ENCODE data around the gene SSNA1. TPM values are rescaled to one million over a fixed set of nuclear protein-coding genes. Genes with fewer than 3 reads are reported as not detected.

The SSNA1 gene
- total RNA-seq, 1 donor from 2014 or later = 47.0 TPM

DNA sequence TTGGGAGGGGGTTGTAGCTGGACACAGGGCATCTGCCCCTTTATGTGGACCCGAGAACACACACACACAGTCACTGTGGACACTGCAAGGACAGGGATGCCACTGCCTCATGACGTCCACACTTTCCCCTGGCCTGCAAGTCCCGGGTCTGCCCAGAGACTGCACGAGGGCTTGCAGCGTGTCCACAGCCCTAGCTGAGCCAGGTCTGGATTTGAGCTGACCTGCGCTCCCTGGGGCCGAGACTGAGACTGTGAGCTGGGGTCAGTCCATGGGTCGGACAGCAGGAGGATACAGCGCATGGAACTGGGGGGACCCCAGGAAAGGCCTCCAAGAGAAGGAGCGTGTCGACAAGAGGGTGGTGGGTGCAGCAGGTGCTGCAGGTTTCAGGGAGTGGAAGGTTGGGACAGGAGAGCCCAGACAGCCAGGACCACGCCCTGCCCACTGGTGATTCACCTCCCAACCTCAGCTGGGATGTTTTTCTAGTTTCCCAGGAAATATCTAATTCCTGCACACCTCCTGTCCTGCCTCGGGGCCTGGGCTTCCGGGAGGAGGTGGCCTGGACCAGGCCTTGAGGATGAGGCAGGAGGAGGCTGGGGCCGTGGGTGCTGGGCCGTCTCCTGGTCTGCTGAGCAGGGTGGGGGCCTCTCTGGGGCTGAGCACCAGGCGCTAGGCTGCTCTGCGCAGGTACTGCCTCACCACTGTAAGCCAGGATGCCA lies 38.0 kb downstream of the SSNA1 start:
- peaks cover 45 to 48% (median 46%) of the 10 kb centered on the region in 3 donors for H3K27me3 ChIP-seq (ENCODE audit: control insufficient read depth in 3 of 3, insufficient read depth in 3 of 3, low read length in 3 of 3)
- H3K27ac ChIP-seq (ENCODE audit: low read depth, low read length) = no peak overlapping the region
- H3K4me1 ChIP-seq (ENCODE audit: control insufficient read depth in 3 of 3, insufficient read depth in 3 of 3, low read length in 3 of 3) = peaks cover 11 to 24% (median 12%) of the 10 kb centered on the region in 3 donors
- no peaks in the 10 kb centered on the region for H3K9me3 ChIP-seq (ENCODE audit: control insufficient read depth in 3 of 3, low read length in 3 of 3)
- H3K36me3 ChIP-seq (ENCODE audit: control insufficient read depth in 3 of 3, insufficient read depth in 3 of 3, low read length in 3 of 3) = no peaks in the 10 kb centered on the region
- H3K9ac ChIP-seq (ENCODE audit: low read depth in 1 of 3, low read length in 3 of 3) = peak overlapping the region in 1 of 3 donors; percentile 50
- no peak overlapping the region for H3K4me3 ChIP-seq (ENCODE audit: low read length in 3 of 3)

DNA sequence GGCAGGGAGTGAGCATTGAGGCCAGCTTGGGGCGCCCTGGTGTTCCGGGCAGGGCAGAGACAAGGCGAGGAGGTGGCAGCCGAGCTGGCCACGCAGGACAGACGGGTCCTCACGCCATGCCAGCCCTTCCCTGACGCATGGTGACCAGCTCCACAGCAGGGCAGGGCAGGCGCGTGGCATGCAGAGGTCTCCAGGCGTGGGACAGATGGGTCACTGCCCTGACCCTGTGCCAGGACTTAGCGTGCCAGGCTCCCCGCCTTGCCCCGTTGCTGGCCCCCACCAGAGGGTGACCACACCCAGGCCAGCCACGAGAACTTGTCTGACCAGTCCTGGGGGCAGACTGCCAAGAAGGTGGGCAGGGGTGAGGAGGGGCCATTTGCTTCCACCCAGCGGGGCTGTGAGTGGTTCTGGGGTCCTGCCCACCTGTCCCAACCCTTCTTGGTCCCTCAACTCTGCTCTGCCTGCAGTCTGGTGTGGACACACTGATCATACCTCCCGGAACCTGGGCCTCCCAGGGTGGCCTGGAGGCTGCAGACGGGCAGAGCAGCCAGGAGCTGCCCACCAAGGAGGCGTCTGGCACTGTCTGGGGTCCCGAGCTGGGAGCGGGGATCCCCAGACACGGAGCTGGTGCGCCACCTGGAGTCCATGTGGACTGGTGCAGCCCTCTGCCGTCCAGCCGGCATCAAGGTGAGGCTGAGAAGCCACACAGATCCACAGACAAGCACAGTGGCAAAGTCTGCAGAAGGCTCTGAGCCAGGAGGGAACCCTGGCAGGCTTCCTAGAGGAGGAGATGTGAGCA lies 38.8 kb downstream of the SSNA1 start, which contains the start of gene RNF224:
TSS of gene RNF224 (plus strand) at position 449 of the 799 bp plus-strand sequence. CDS start 834 bp downstream, outside the sequence.
- H3K9ac ChIP-seq (ENCODE audit: low read depth in 1 of 3, low read length in 3 of 3) = peak within 1 kb of the TSS in 1 of 3 donors; percentile 50

DNA sequence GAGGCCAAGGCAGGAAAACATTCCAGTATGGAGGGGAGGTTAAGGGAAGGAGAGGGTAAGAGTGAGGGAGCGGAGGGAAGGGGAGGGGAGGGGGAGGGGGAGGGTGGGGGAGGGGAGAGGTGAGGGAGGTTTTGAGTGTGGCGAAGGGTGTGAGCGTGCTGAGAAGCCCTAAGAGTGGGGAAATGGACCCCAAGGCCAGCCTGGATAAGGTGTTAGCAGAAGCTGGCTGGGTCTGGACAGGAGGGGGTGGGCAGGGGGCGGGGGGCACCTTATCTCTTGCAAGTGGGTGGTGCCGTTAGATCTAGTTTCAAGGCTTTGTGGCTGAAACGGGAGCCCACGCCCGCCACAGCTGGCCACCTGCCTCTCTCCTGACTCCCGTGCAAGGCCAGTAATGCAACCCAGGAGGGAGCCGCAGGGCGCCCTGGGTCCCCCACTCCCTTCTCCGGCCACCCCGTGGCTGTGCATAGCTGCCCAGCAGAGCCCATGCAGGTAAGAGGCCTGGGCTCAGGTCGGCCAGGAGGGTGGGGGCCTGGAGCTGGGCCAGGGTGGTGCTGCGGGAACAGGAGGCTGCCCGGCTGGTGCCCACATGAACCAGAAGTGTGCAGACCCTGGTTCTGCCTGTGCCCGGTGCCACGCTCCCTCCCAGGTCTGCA lies 39.5 kb downstream of the SSNA1 start:
- Histone ChIP-seq H3K36me3 (ENCODE audit: control insufficient read depth in 3 of 3, insufficient read depth in 3 of 3, low read length in 3 of 3) (no peaks in the 10 kb centered on the region), H3K27me3 (ENCODE audit: control insufficient read depth in 3 of 3, insufficient read depth in 3 of 3, low read length in 3 of 3) (peaks cover 48 to 57% (median 54%) of the 10 kb centered on the region in 3 donors)

More for the DNA sequence above, 38.8 kb downstream of the SSNA1 start, which contains the start of gene RNF224:
- Histone ChIP-seq H3K4me3 (ENCODE audit: low read length in 3 of 3) (no peak within 1 kb of the TSS), H3K4me1 (ENCODE audit: control insufficient read depth in 3 of 3, insufficient read depth in 3 of 3, low read length in 3 of 3) (peaks cover 11 to 24% (median 12%) of the 10 kb centered on the region in 3 donors), H3K36me3 (ENCODE audit: control insufficient read depth in 3 of 3, insufficient read depth in 3 of 3, low read length in 3 of 3) (no peaks in the 10 kb centered on the region), H3K27ac (ENCODE audit: low read depth, low read length) (no peak within 1 kb of the TSS), H3K27me3 (ENCODE audit: control insufficient read depth in 3 of 3, insufficient read depth in 3 of 3, low read length in 3 of 3) (peaks cover 48 to 53% (median 51%) of the 10 kb centered on the region in 3 donors), H3K9me3 (ENCODE audit: control insufficient read depth in 3 of 3, low read length in 3 of 3) (no peaks in the 10 kb centered on the region)

DNA sequence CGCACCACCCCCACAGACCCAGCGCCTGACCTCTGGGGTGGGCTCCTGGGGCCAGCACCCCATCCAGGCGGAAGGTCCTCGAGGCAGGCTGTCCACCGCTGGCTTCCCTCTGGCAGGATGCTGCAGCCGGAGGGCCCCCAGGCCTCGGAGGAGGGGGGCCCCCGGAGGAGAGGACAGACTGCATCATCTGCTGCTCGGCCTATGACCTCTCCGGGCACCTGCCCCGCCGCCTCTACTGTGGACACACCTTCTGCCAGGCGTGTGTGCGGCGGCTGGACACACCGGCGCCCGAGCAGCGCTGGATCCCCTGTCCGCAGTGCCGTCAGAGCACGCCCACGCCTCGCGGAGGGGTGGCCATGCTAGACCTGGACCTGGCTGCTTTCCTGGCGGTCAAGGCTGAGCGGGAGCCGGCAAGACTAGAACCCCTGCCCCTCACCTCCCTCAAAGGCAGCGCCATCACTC lies 40.1 kb downstream of the SSNA1 start:
- Histone ChIP-seq H3K9ac (ENCODE audit: low read depth in 1 of 3, low read length in 3 of 3) (no peak overlapping the region), H3K4me1 (ENCODE audit: control insufficient read depth in 3 of 3, insufficient read depth in 3 of 3, low read length in 3 of 3) (peaks cover 5 to 17% (median 6%) of the 10 kb centered on the region in 3 donors), H3K27me3 (ENCODE audit: control insufficient read depth in 3 of 3, insufficient read depth in 3 of 3, low read length in 3 of 3) (peaks cover 48 to 59% (median 57%) of the 10 kb centered on the region in 3 donors), H3K4me3 (ENCODE audit: low read length in 3 of 3) (no peak overlapping the region), H3K9me3 (ENCODE audit: control insufficient read depth in 3 of 3, low read length in 3 of 3) (no peaks in the 10 kb centered on the region), H3K27ac (ENCODE audit: low read depth, low read length) (no peak overlapping the region), H3K36me3 (ENCODE audit: control insufficient read depth in 3 of 3, insufficient read depth in 3 of 3, low read length in 3 of 3) (no peaks in the 10 kb centered on the region)

More for the DNA sequence above, 39.5 kb downstream of the SSNA1 start:
- no peak overlapping the region for H3K9ac ChIP-seq (ENCODE audit: low read depth in 1 of 3, low read length in 3 of 3)
- H3K9me3 ChIP-seq (ENCODE audit: control insufficient read depth in 3 of 3, low read length in 3 of 3) = no peaks in the 10 kb centered on the region
- no peak overlapping the region for H3K4me3 ChIP-seq (ENCODE audit: low read length in 3 of 3)
- peaks cover 6 to 19% (median 7%) of the 10 kb centered on the region in 3 donors for H3K4me1 ChIP-seq (ENCODE audit: control insufficient read depth in 3 of 3, insufficient read depth in 3 of 3, low read length in 3 of 3)
- no peak overlapping the region for H3K27ac ChIP-seq (ENCODE audit: low read depth, low read length)

DNA sequence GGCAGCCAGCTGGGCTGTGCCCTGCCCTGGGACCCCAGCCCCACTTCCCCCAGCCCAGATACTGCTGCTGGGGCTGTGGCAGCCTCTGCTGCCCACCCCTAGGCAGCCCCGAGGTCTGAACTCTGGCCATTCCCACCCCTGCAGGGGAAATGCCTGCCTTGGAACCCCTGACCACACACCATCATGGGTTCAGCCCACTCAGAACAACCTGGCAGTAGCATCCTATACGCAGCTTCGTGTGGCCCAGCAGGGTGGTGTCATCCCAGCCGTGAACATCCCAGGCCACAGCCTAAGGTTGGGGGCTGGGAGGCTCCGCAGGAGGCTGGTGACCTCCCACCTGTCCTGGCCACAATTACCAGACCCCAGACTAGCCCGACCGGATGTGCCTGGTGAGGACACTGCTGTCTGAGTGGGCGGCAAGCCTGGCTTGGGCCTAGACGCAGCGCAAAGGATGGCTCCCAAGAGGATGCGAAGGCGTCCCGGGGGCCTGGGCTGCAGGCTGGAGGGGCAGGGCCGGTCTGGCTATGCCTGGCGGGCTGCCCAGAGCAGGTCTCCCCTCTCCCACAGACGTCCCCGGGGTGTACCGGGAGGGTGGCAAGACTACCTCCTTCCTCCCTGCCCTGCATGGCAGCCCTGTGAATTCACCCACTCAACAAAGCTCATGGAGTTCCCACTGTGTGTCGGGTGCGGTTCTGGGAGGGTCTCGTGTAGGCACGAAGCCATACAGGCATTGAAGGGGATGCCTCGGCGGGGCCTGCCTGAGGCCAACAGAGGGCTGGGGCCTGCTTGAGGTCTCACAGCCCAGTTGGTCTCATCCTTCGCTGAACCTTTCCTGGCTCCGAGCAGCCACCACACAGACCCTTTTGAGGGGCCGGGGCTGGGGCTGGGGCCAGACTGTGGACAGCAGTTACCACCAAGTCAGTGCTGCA lies 40.8 kb downstream of the SSNA1 start:
- no peak overlapping the region for H3K27ac ChIP-seq (ENCODE audit: low read depth, low read length)
- no peak overlapping the region for H3K4me3 ChIP-seq (ENCODE audit: low read length in 3 of 3)
- no peaks in the 10 kb centered on the region for H3K36me3 ChIP-seq (ENCODE audit: control insufficient read depth in 3 of 3, insufficient read depth in 3 of 3, low read length in 3 of 3)
- H3K27me3 ChIP-seq (ENCODE audit: control insufficient read depth in 3 of 3, insufficient read depth in 3 of 3, low read length in 3 of 3) = peaks cover 48 to 62% (median 60%) of the 10 kb centered on the region in 3 donors
- peaks cover 0 to 13% (median under 1%) of the 10 kb centered on the region in 3 donors for H3K4me1 ChIP-seq (ENCODE audit: control insufficient read depth in 3 of 3, insufficient read depth in 3 of 3, low read length in 3 of 3)
- no peak overlapping the region for H3K9ac ChIP-seq (ENCODE audit: low read depth in 1 of 3, low read length in 3 of 3)
- H3K9me3 ChIP-seq (ENCODE audit: control insufficient read depth in 3 of 3, low read length in 3 of 3) = no peaks in the 10 kb centered on the region

DNA sequence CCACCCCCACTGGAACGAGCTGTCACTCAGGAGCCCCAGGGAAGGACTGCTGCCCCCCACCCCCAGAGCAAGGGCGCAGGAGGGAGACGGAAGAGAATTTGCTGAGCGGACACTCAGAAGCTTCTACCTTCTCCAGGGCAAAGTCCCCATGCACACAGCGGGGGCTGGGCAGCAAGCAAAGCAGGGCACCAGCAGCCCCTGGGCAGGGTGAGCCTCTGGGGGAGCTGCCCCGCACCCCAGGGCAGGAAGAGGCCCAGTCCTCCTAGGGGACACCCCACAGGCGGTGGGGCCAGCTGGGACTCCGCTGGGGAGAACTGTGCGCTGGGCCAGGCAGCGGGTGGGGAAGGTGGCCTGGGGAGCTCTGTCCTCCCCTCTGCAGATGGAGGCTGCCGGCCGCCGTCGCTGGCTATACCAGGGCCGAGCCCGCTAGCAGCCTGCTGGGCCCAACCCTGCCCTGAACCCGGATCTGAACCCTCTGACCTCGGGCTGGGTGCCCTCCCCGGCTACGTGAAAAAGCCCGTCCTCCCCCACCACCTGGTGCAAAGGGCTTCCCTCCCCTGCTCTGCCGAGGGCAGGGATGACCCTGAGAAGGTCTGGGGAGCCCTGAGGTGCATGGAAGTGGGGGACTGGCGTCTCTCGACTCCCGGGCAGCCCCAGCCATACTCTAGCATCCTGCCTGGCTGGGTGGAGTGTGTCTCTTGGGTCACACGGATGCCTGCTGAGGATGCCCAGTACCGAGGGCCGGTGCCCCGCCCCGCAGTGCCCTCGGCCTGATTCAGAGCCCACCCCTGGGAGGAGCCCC lies 41.6 kb downstream of the SSNA1 start:
- Histone ChIP-seq H3K27ac (ENCODE audit: low read depth, low read length) (no peak overlapping the region), H3K9me3 (ENCODE audit: control insufficient read depth in 3 of 3, low read length in 3 of 3) (no peaks in the 10 kb centered on the region), H3K36me3 (ENCODE audit: control insufficient read depth in 3 of 3, insufficient read depth in 3 of 3, low read length in 3 of 3) (no peaks in the 10 kb centered on the region), H3K9ac (ENCODE audit: low read depth in 1 of 3, low read length in 3 of 3) (no peak overlapping the region), H3K4me1 (ENCODE audit: control insufficient read depth in 3 of 3, insufficient read depth in 3 of 3, low read length in 3 of 3) (peaks cover 0 to 8% (median 0%) of the 10 kb centered on the region in 3 donors), H3K4me3 (ENCODE audit: low read length in 3 of 3) (no peak overlapping the region), H3K27me3 (ENCODE audit: control insufficient read depth in 3 of 3, insufficient read depth in 3 of 3, low read length in 3 of 3) (peaks cover 48 to 68% (median 67%) of the 10 kb centered on the region in 3 donors)

DNA sequence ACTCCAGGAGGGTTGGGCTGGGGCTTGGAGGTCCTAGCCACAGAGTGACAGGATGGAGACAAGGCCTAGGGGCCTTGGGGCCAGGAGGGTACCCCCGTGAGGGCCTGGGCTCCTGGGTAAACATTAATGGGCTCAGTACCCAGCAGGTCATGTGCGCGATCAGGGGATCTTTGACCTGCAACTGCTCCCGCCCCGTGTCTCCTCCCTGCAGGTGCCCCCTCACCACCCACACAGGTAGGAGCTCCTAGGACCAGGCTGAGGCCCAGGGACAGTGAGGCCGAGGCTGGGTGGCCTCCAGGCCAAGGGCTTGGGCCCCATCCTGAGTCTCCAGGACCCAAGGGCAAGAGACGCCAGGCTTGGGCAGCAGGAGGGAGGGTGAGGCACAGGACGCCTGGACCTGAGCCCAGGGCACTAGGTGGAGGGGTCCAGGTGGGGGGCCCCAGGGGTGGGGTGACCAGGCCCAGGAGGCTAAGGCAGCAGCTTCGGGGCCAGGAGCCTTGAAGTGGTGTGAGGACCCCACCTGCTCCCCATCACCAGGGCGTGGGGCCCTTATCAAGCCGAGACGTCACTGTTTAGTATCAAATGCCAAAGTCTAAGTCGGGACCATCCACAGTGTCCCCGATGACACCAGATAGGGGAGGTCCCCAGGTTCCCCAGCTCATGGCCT lies 42.4 kb downstream of the SSNA1 start, which contains the start of gene SLC34A3:
TSS of gene SLC34A3 (plus strand) at position 197 of the 667 bp plus-strand sequence. CDS start 802 bp downstream, outside the sequence.
- H3K4me3 ChIP-seq (ENCODE audit: low read length in 3 of 3) = no peak within 1 kb of the TSS
- H3K9ac ChIP-seq (ENCODE audit: low read depth in 1 of 3, low read length in 3 of 3) = no peak within 1 kb of the TSS
- H3K4me1 ChIP-seq (ENCODE audit: control insufficient read depth in 3 of 3, insufficient read depth in 3 of 3, low read length in 3 of 3) = peaks cover under 1 to 15% (median 3%) of the 10 kb centered on the region in 3 donors
- no peak within 1 kb of the TSS for H3K27ac ChIP-seq (ENCODE audit: low read depth, low read length)
- H3K9me3 ChIP-seq (ENCODE audit: control insufficient read depth in 3 of 3, low read length in 3 of 3) = no peaks in the 10 kb centered on the region
- peaks cover 48 to 71% (median 67%) of the 10 kb centered on the region in 3 donors for H3K27me3 ChIP-seq (ENCODE audit: control insufficient read depth in 3 of 3, insufficient read depth in 3 of 3, low read length in 3 of 3)
- H3K36me3 ChIP-seq (ENCODE audit: control insufficient read depth in 3 of 3, insufficient read depth in 3 of 3, low read length in 3 of 3) = no peaks in the 10 kb centered on the region

DNA sequence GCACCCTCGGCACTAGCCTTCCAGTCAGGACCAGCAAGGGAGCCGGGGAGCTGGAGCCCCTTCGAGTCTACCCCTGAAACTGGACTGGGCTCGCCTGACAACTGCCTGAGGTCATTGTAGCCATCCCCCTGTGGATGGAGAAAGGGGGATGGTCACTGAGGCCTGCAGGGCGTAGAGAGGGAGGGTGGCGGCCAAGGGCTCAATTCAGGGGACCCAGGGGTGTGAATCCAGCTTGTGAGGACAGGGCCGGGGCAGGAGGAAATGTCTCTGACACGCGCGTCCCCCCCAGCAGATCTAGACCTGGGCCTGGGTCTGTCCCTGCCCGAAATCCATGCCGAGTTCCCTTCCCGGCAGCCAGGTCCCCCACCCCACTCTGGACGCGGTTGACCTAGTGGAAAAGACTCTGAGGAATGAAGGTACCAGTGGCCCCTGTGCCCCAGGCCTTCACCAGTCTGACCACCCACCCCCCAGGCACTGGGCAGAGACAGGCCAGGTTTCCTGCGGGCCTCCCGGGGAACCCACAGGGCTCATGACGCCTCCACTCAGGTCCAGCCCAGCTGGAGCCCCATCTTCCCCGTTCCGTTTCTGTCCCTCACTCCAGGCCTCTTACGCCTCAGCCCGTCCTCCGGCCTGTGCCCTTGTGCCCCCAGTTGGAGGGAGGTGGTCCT lies 43.0 kb downstream of the SSNA1 start:
- no peak overlapping the region for H3K9ac ChIP-seq (ENCODE audit: low read depth in 1 of 3, low read length in 3 of 3)
- no peaks in the 10 kb centered on the region for H3K9me3 ChIP-seq (ENCODE audit: control insufficient read depth in 3 of 3, low read length in 3 of 3)
- no peak overlapping the region for H3K27ac ChIP-seq (ENCODE audit: low read depth, low read length)
- H3K4me1 ChIP-seq (ENCODE audit: control insufficient read depth in 3 of 3, insufficient read depth in 3 of 3, low read length in 3 of 3) = peaks cover 6 to 21% (median 10%) of the 10 kb centered on the region in 3 donors
- peaks cover 44 to 65% (median 63%) of the 10 kb centered on the region in 3 donors for H3K27me3 ChIP-seq (ENCODE audit: control insufficient read depth in 3 of 3, insufficient read depth in 3 of 3, low read length in 3 of 3)
- H3K4me3 ChIP-seq (ENCODE audit: low read length in 3 of 3) = no peak overlapping the region
- H3K36me3 ChIP-seq (ENCODE audit: control insufficient read depth in 3 of 3, insufficient read depth in 3 of 3, low read length in 3 of 3) = no peaks in the 10 kb centered on the region
